ENCODE results near the gene ANO8. TPM values are rescaled to one million over a fixed set of nuclear protein-coding genes. Genes with fewer than 3 reads are reported as not detected.

The ANO8 gene
- total and polyA plus RNA-seq, 2 of the 13 experiments (the other 11 are each of a cell fraction or from before 2014, with no cell fraction given) = 1.8 to 3.5 TPM

- TF ChIP-seq ZNF777 (CRISPR knock-in tag; IDR thresholded peaks at IDR 0.05) (peak; percentile 13; the same call in 1 of the 2 replicates), ZC3H4 (CRISPR knock-in tag; IDR thresholded peaks at IDR 0.05; ENCODE audit: borderline replicate concordance) (no peak), RXRB (CRISPR knock-in tag; IDR thresholded peaks at IDR 0.05; ENCODE audit: borderline replicate concordance) (peak; percentile 36; the same call in 1 of the 2 replicates), ATF7-NPFF (CRISPR knock-in tag; IDR thresholded peaks at IDR 0.05; ENCODE audit: low read depth) (peak; percentile 77), KDM1A (CRISPR knock-in tag; IDR thresholded peaks at IDR 0.05) (no peak), MAF1 (CRISPR knock-in tag; IDR thresholded peaks at IDR 0.05; ENCODE audit: borderline replicate concordance) (0 out of 2 replicates have a peak, but pooled peaks have one; percentile 6), TGIF2 (CRISPR knock-in tag; IDR thresholded peaks at IDR 0.05) (peak; percentile 85), SNAPC5 (CRISPR knock-in tag; IDR thresholded peaks at IDR 0.05; ENCODE audit: borderline replicate concordance) (0 out of 2 replicates have a peak, but pooled peaks have one; percentile 43), TP53 (CRISPR knock-in tag; conservative IDR thresholded peaks at IDR 0.05) (no peak), ZNF780A (CRISPR knock-in tag; IDR thresholded peaks at IDR 0.05) (no peak), GZF1 (CRISPR knock-in tag; IDR thresholded peaks at IDR 0.05) (no peak), SMARCC2 (IDR thresholded peaks at IDR 0.05) (no peak), ZNF580 (CRISPR knock-in tag; IDR thresholded peaks at IDR 0.05; ENCODE audit: borderline replicate concordance, low read depth) (peak; percentile 91; the same call in 1 of the 2 replicates), ZBTB4 (CRISPR knock-in tag; IDR thresholded peaks at IDR 0.05; ENCODE audit: borderline replicate concordance) (no peak), ZSCAN21 (CRISPR knock-in tag; IDR thresholded peaks at IDR 0.05; ENCODE audit: borderline replicate concordance) (no peak), ESRRA (CRISPR knock-in tag; IDR thresholded peaks at IDR 0.05; ENCODE audit: low read depth) (no peak), ZNF512B (CRISPR knock-in tag; IDR thresholded peaks at IDR 0.05; ENCODE audit: borderline replicate concordance) (no peak), CERS6 (CRISPR knock-in tag; IDR thresholded peaks at IDR 0.05) (no peak), IRF9 (CRISPR knock-in tag; IDR thresholded peaks at IDR 0.05; ENCODE audit: borderline replicate concordance) (peak; percentile 43; the same call in 1 of the 2 replicates)
These were observed 2.4 kb upstream of the ANO8 start, which contains the start of gene GTPBP3 (continued) for GRCh38 chr19:17336872-17337674.
